VCaP (cell line): ENCODE measurements around the gene GMDS.

Experiments
- H3K27ac ChIP-seq: fragments of 450-650 bp; 2 replicates; pipeline ENCODE4 v1.5.1; 2017
- CTCF ChIP-seq: fragments of 450-650 bp; conservative IDR thresholded peaks from 2 replicates; pipeline ENCODE4 v1.5.1; 2017; ENCODE audit warnings: mild to moderate bottlenecking, moderate library complexity

The GMDS gene

GRCh38 chr6:1602049-1602713 lies 643.2 kb downstream of the GMDS start:
- no peak overlapping the region for H3K27ac ChIP-seq
- no peak for TF ChIP-seq CTCF

GRCh38 chr6:1601158-1602048 lies 644.0 kb downstream of the GMDS start:
- H3K27ac ChIP-seq = no peak overlapping the region
- TF ChIP-seq CTCF = no peak

- no peak overlapping the region for H3K27ac ChIP-seq
- TF ChIP-seq CTCF = no peak
These were observed 644.6 kb downstream of the GMDS start for GRCh38 chr6:1600764-1601157.

- H3K27ac ChIP-seq = no peak overlapping the region
- TF ChIP-seq CTCF = no peak
These were observed 645.2 kb downstream of the GMDS start for GRCh38 chr6:1600063-1600763.

DNA sequence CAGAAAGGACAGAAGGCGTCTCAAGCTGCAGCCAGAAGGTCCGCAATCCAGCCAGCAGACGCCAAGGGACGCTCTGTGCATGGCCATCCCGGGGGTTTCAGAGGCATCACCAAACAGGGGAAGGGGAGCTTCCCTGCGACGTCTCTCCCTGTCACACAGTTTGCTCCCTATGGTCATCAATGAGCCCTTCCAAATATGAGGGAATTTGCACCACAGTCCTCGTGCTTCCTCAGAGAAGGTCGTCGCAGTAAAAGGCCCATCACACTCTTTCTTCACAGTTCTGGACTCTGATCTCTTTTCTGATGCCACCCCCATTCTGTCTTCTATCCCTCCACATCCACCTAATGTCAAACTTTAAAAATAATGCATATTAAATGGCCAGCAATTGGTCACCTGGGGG lies 645.9 kb downstream of the GMDS start:
- TF ChIP-seq CTCF = no peak

DNA sequence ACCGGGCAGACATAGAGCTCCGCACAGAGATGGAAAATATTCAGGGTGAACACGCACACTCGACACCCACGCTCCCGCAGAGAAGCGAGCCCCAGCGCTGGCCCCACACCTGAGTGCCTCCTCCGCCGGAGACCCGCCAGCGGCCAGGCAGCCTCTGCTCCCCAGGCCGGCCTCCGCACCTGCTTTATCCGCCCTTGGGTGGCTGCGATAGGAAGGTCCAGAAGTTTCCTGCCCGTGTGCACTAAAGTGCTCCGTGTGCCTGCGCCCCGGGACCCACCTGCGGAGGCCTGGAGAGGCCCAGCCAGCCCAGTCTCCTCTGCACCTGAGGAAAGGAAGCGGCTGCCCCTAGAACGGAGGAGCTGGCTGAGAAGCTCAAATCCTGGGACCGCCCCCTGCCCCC lies 646.5 kb downstream of the GMDS start:
- TF ChIP-seq CTCF = no peak
- H3K27ac ChIP-seq = no peak overlapping the region

More for the DNA sequence above, 645.9 kb downstream of the GMDS start:
- no peak overlapping the region for H3K27ac ChIP-seq

- no peak overlapping the region for H3K27ac ChIP-seq
- TF ChIP-seq CTCF = no peak
These were observed 647.0 kb downstream of the GMDS start for GRCh38 chr6:1598433-1598832.
